NCI-H510A treated with DMSO at 0.1 percent for 48 hours (cell line): ENCODE results near the gene CUBN.

Experiments
- DNase-seq: peaks from one replicate; lab custom pipeline; 2025; lab: John Stamatoyannopoulos, UW

CUBN gene

DNA sequence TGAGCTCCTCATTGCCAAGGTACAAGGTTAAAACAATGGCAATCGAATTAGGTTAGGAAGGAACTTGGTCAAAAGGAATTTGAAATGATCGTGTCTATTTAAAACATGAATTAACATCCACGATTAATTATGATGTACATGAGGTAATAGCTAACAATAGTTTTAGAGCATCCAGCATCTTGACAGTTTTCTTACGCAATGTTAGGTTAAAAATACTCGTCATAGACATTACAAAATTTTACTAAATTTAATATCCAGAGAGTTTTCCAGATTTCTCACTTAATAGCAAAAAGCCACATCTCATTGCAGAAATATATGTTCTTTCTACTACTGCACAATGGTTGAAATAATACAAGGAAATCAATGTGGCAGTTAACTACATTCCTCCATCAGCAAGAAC lies 22.6 kb downstream of the CUBN start:
- no peak for DNase-seq

DNA sequence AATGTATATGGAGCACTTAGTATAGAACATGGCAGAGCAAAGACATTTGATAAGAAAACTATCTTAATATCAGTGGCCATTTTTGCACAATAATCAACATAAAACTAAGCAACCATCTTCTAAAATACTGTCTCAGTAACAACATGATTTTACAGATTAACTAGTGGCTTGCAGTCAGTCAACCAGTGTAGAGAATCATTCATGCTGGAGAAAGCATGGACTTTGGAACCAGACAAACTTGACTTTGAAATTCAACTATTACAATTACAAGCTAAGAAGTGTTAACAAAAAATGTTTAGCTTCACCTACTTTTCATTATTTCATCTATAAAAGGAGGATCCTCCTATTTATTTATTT lies 27.7 kb downstream of the CUBN start:
- no peak for DNase-seq

DNA sequence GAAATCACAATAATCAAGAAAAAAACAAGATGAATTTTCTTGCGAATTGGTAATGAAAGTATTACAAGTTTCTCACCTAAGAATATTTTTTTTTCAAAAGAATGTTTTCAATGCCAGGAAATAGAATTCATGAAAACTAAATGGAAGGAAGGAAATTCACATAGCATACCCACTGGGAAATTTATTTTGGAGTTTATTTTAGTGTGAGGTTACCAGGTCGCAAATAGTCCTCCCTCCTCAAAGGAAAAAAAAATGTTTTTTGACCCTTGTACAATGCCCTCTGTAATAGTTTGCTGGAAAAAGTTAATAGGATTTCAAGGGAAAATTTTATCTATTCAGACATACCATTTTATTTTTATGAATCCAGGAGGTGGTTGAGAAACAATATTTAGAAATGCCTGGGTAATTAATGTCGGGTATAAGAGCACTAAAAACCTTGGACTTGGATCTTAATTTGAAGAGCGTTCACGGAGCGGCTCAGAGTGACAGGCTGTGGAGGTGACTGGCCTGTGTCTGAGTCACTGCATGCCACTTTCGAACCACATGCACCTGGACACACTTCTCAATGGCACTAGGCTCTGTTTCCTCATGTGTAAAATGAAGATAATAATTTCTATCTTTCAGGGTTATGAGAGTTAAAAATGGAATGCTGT lies 28.2 kb downstream of the CUBN start:
- no peak for DNase-seq

DNA sequence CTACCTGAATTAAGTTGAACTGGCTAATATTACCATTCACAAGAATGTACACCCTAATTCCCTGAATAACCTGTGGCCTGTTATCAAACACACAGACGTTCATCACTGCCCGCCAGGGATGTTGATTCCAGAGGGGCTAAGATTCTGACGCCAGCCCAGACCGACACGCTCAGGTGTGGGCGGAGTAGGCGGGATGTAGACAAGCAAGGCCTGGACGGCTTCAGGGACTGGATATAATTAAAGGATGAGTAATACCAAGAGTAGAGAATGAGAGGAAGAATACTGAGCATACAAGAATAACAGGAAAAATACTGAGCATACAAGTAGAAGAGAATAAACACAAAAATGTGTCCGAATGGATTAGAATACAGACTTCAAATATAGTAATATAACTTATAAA lies 29.0 kb downstream of the CUBN start:
- no peak for DNase-seq

DNA sequence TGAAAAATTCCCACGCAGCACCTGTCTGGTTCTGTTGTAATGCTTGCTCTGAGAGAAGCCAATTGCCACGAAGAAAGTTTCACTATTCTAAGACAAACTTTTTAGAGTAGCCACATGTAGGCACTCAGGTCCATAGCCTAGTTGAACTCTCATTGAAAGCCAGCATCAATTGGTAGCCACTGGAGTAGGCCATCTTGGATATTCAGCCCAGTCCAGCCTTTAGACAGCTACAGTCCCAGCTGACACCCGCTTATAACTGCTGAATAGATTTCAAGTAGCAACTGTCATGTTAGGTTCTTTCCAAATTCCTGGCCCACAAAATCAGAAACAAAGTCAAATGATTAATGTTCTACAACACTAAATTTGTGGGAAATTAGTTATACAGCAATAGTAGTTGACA lies 31.6 kb downstream of the CUBN start:
- DNase-seq = no peak

DNA sequence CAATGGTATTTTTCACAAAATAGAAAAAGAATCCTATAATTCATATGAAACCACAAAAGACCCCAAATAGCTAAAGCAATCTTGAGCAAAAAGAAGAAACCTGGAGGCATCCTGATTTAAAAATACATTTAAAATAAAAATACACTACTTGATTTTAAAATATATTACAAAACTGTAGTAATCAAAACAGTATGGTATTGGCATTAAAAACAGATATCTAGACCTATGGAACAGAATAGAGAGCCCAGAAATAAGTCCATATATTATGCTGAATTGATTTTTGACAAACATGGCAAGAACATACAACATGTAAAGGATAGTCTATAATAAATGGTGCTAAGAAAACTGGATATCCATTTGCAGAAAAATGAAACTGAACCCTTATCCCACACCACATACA lies 34.8 kb downstream of the CUBN start:
- no peak for DNase-seq

DNA sequence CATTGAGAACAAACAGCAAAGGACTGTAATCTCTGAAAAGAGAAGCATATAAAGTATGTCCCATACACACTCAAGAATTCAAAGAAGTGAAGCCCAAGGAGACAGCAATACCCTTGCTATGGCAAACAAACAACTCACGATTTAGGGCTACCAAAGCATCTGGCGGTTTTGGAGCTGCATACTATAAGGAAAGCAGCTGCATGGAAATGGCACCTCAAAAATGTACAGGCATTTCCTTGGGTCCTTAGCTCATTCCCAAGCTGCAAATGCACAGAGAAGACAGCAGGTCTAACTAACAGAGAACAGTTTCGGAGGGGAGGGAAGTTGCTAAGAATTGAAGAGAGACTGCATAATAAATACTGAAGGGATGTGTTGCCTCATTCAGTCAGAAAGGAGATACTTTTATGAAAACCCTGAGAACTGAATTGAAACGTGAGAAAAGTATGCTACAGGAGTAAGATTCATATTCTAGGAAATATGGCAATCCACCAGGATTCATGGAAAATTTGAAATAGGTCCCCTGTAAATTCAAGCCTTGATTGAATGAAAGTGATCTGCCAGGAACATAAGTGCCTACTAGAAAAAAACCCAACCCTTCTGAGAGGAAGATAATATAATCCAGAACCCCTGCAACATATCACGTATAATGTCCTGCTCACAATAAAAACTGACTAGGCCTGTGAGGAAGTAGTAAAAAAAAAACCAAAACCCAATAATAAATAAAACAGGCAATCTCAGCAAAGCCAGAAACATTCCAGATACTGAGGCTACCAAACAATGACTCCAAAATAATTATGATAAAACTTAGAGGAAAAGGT lies 36.4 kb downstream of the CUBN start:
- no peak for DNase-seq

DNA sequence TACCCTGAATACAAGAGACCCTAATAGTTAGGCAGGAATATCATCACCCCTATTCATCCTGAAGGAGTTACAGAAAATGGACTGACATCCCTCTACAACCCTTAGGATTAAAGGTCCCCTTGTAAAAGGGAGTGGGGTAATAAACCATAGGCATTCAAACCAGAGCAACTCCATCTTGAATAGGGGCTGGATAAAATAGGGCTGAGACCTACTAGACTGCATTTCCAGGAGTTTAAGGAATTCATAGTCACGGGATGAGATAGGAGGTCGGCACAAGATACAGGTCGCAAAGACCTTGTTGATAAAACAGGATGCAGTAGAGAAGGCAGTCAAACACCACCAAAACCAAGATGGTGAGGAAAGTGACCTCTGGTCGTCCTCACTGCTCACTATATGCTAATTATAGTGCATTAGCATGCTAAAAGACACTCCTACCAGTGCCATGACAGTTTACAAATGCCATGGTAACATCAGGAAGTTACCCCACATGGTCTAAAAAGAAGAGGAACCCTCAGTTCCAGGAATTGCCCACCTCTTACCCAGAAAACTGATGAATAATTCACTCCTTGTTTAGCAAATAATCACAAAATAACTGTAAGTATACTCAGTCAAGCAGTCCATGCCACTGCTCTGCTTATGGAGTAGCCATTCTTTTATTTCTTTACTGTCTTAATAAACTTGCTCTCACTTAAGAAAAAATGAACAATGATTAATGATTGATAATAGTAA lies 37.2 kb downstream of the CUBN start:
- no peak for DNase-seq

DNA sequence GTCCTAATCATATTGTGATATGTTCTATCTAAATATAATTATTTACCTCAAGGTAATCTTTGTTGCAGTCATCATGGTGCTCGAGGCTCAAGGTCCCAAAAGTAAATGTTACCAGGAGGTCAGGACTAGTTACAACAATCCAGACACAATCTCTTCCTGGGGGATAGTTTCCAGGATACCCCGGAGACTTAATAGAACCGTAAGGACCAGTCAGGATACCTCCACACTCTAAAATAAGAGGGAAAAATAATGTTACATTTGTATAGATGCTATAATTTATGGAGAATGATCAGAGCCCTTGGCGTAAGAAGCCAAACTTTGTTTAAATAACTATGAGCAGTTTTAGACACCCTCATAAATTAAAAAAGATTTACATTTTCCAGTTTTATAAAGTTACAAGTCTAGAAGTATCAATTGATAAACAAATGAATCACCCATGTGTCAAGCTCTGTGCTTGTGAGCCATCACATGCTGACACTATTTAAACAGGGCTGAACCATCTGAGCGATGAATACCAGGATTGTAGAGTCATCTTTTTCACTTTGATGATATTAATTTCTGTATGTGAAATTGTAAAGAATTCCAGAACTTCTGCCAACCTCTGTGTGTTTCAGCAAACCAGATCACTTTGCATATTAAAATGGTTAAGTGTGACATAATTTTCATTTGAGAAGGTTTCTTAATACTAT lies 41.3 kb downstream of the CUBN start:
- no peak for DNase-seq

DNA sequence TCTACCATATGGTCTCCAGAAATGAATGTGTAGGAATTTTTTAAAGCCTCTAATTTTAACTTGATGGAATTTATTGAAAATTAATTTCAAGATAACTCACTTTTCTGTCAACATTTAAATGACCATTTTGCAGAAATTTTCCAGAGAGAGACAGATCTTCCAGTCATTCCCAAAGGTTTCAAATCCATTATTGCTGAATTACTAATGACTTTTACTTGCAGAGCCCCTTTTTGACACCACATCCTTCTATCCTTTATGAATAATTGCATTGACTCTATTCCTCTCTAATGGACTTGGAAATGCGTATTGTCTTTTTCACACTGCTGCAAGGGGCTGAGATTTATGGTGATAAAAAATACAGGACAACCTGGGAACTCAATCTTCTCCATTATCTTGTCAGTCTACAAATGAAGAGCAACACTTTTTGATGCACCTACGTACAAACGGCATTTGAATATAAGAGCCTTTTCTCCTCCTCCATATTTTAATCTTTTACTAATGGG lies 42.7 kb downstream of the CUBN start:
- DNase-seq = no peak

DNA sequence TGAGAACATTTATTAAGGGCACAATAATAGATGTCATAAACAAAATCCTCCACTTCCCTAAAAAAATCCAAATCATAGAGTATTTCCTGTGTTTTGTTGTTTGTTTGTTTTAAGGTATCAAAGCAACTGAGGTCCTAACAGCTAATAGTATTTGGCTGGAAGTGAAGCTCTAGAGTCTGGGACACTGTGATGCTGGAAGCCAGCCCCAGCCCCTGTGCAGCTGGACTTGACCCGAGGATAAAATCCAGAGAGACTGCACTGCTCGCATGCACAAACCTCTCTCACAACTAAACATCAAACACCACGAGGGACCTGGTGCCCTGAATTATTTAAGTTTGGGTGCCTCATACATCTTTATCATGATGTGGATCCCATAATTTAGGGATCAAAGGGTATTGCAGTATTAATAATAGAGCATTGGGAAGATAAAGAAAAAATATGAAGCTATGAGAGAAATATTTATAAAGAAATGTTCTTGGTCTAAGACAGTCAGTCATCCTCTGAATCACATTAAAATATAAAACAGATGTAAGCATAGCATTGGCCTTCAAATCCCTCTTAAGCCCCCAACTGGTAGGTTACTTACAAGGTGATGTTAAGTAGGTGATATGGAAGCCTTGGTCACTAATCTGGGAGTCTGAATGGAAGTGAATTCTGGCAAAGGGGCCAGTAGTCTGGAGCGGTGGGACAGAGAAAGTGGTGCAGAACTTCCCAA lies 44.4 kb downstream of the CUBN start:
- DNase-seq = no peak

DNA sequence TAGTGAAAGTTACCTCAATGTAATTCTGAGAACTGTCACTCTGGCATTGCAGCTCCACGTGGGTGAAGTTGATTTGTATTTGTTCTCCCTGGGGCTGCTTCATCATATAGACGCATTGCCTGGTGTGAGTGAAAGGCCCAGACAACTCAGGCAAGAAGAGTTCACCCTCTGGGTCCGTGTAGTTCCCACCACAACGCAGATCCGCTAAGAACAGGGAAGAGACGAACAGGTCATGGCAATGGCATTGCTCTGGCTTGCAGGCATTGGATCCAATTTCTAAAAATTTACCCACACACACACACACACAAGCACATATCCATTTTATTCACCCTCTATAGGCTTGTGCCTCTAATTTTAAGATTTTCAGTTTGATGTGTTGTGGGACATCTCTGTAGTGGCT lies 45.4 kb downstream of the CUBN start:
- DNase-seq = no peak

DNA sequence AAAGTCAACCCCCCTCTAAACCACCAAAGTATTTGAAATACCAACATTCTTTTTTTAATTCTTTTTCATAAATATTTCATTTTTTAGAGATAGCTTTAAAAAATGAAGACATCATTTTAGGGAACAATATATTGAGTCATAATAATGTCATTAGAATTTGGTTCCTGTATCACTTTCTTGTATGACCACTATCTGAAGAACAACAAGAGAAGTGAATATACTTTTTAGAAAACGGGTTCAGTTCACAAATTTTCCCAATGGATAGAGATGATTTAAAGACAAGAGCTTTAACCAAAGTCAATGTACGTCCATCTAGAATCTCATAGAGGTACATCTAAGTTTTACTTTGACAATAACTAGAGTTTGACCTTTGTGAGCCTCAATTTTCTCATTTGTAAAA lies 48.2 kb downstream of the CUBN start:
- no peak for DNase-seq

DNA sequence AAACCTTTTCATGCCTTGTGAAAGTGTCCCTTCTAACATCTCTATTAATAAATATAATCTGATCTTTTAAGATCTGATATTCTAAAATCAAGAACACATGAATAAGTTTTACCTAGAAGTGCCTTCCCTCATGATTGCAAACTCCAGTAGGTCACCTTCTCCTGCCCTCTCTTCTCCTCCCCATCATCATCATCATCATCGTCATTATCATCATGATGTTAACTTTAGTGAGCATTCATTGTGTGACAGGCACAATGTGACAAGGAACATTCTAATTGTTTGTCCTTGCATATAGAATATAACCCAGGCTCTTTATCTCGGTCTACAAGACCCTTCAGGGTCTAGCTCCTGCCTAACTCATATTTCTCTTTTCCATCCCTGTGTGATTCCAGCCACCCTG lies 51.7 kb downstream of the CUBN start:
- no peak for DNase-seq

DNA sequence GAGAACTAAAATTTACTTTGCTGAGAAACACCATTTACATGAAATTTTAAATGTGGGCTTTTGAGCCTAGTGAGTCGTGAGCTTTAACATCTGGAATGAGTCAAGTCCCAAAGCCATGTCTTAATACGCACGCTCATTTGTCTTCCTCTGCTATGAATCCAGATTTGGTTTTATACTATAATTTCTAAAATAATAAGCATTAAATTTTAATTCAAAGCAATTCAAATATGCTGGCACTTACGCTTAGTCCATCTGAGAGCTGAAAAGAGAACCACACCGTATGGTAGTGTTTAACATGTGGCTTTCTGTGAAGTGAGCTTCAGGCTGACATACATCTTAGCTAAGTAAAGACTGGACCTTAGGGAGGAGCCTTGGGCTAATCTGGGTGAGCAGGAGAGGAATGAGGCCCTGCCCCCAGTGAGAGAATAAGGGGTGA lies 52.2 kb downstream of the CUBN start:
- no peak for DNase-seq

DNA sequence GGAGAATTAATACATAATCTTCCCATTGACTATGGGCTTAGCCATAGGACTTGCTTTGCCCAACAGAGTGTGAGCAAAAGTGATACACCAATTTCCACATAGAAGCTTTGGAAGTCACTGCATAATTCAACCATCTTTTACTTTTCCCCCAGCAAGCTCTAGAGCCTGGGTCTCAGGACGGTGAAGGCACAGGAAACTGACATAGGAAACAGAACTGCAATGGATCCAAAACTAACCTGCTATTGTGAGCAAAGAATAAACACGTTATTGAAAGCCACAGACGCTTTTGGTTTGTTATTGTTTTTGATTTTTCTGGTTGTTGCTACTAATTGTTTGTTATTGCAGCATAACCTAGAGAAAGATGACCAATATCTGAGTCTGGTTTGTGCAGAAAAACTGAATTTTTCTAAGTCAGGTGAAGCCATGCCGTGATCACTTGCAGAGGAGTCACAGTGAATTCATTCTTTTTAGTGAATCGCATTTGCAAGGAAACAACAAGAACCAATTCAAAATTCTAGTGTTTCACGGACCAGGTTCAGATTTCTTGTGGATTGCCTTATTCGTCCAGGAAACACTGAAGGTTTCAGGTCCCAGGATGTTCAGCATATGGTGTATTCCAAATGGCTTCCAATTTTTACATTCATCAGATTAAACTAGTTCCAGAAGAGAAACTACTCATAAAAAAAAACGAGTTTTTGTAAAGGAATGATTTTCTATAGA lies 52.8 kb downstream of the CUBN start:
- DNase-seq = no peak

DNA sequence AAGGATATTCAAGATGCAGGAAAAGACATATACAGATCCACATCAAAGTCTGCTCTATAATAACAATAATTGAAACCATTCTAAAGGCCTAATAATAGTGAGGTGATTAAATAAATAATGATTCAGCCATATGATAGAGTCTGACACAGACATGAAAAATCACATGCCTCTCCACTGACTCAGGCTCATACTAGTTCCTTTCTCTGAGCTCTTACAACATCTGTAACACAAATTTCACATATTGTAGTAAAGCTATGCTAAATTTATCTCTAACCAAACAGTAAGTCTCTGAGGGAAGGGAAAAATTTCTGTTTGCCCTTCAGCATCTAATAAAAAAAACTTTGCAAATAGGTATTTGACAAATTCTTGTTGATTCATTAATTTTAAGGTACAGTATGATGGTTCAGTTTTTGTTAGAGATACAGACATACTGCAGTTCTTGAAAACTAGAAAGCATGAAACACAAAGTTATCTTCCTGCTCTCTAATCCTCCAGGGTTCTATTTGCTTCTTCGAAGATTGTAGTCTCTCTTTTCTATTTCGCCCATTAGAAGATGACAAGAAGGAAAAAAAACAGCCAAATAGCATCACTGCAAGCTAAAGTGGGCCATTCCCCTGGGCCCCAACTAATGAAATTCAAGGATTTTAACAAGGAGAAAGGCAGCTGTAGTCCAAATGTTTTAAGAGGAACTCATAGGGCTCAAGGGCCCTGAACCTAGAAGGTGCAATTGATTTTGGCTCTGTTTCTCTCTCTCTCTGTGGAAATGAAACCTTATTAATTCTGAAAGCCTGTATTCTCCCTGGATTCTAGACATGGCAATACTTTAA lies 53.9 kb downstream of the CUBN start:
- no peak for DNase-seq

DNA sequence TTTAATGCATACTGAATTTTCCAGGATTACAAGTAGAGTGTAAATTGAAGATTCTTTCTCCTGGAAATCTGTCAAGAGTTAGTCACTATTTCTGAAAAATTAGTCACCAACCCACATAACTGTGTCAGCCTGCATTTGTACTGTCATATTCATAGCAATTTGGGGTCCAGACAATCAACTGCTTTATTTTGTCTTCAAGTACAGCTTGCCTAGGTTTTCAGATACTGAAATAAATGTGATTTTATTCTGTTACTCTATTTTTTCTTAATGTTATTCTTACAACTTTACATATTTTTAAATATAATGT lies 55.1 kb downstream of the CUBN start:
- no peak for DNase-seq

DNA sequence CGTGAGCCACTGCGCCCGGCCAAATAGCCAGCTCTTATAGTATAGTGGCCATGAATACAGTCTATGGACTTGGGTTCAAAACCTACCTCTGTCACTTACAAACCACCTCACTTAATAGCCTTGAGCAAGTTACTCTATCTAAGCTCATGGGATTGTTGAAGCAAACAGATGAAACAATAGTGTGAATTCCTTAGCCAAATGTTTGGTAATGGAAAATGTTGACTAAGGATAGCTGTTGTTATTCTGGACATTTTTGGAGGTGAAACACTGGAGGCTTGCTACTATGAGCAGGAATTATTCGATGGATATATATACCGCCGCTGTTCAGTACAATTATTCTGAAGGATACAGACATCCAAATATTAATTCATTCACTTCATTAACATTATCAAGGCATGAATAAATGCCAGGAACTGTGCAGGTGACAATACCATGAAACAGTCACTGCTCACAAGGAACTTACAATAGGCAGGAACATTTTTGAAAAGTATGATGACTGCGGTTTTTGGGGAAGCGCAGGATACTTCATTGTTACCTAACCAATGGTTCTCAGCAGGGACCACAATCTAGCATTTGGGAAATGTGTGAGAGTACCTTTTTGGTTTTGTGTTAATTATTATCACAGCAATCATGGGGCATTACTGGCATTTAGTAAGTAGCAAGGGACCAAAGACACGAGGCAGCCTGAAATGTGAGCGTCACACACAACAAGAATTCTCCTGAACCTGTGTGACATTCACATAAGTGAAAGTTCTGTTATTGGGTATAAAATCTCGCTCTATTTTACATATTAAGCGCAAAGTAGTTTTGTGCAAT lies 55.7 kb downstream of the CUBN start:
- no peak for DNase-seq

DNA sequence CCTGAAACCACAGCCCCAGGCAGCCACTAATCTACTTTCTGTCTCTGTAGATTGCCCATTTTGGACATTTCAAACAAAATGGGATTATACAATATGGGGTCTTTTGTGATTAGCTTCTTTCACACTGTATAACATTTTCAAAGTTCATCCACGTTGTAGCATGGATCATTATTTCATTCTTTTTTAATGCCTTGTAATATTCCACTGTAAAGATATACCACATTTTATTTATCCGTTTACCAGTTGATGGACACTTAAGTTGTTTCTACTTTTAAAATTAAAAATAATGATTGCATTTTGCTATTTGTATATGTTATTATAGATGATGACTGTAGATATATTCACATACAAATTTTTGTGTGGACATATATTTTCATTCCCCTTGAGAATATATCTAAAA lies 60.7 kb downstream of the CUBN start:
- DNase-seq = no peak
